GM11168 (cell line): ENCODE data around the gene CERS6.

ENCODE experiments used
- in situ Hi-C: fragments of 300-500 bp; cut with MboI; formaldehyde crosslinking; loops from one replicate; pipeline ENCODE4 v1.12.0; 2022; ENCODE audit warnings: low sequenced_read_pairs; ENCODE audit not compliant: unreplicated experiment

CERS6 gene

GRCh38 chr2:168620554-168620953 is 164.5 kb downstream of the CERS6 start:
- in situ Hi-C loops, result no loop called here

- in situ Hi-C loops, result no loop called here
Observed at GRCh38 chr2:168622559-168622958, 166.5 kb downstream of the CERS6 start.

- in situ Hi-C loops, result no loop called here
Observed at GRCh38 chr2:168624028-168624427, 168.0 kb downstream of the CERS6 start.

- in situ Hi-C loops, result no loop called here
Observed at GRCh38 chr2:168626096-168626495, 170.0 kb downstream of the CERS6 start.

- in situ Hi-C loops, result no loop called here
Observed at GRCh38 chr2:168626647-168627046, 170.6 kb downstream of the CERS6 start.

GRCh38 chr2:168632709-168633121 is 176.6 kb downstream of the CERS6 start:
- in situ Hi-C loops, result no loop called here

- in situ Hi-C loops, result no loop called here
Observed at GRCh38 chr2:168633200-168633599, 177.1 kb downstream of the CERS6 start.

GRCh38 chr2:168633895-168634294 is 177.8 kb downstream of the CERS6 start:
- in situ Hi-C loops, result no loop called here

- in situ Hi-C loops, result no loop called here
Observed at GRCh38 chr2:168635065-168635577, 179.0 kb downstream of the CERS6 start.

- in situ Hi-C loops, result no loop called here
Observed at GRCh38 chr2:168639018-168639417, 182.9 kb downstream of the CERS6 start.

GRCh38 chr2:168639441-168639898 is 183.4 kb downstream of the CERS6 start:
- in situ Hi-C loops, result no loop called here

GRCh38 chr2:168640039-168640438 is 184.0 kb downstream of the CERS6 start:
- in situ Hi-C loops, result no loop called here

- in situ Hi-C loops, result no loop called here
Observed at GRCh38 chr2:168641636-168642035, 185.6 kb downstream of the CERS6 start.

- in situ Hi-C loops, result no loop called here
Observed at GRCh38 chr2:168642873-168643272, 186.8 kb downstream of the CERS6 start.

GRCh38 chr2:168643979-168644378 is 187.9 kb downstream of the CERS6 start:
- in situ Hi-C loops, result no loop called here

GRCh38 chr2:168645696-168646338 is 189.7 kb downstream of the CERS6 start:
- in situ Hi-C loops, result no loop called here

- in situ Hi-C loops, result no loop called here
Observed at GRCh38 chr2:168649105-168649504, 193.0 kb downstream of the CERS6 start.

GRCh38 chr2:168649562-168649961 is 193.5 kb downstream of the CERS6 start:
- in situ Hi-C loops, result no loop called here

- in situ Hi-C loops, result no loop called here
Observed at GRCh38 chr2:168650139-168650538, 194.1 kb downstream of the CERS6 start.

- in situ Hi-C loops, result no loop called here
Observed at GRCh38 chr2:168650781-168651180, 194.7 kb downstream of the CERS6 start.

- in situ Hi-C loops, result no loop called here
Observed at GRCh38 chr2:168652997-168653921, 197.2 kb downstream of the CERS6 start.
